ENCODE measurements around the gene ENPP3.

DNA sequence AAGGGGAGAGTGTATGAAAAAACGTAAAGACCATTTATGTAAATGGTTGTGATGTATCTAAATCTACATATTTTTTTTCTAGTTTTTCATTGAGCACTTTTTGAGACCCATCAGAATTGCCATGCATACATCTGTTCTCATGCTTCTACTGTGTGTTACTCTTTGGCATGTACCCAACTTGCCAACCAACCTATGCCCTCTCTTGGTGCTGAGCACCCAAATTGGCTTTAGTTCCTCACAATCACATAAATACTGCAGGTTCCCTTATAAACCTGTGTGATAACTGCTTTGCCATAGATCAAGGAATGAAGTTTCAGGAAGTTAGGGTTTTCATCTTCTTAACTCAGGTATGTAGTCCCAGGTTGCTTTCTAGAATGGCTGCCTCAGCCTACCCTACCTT lies 7.8 kb downstream of the ENPP3 start:
- TF ChIP-seq, protein P1, sequence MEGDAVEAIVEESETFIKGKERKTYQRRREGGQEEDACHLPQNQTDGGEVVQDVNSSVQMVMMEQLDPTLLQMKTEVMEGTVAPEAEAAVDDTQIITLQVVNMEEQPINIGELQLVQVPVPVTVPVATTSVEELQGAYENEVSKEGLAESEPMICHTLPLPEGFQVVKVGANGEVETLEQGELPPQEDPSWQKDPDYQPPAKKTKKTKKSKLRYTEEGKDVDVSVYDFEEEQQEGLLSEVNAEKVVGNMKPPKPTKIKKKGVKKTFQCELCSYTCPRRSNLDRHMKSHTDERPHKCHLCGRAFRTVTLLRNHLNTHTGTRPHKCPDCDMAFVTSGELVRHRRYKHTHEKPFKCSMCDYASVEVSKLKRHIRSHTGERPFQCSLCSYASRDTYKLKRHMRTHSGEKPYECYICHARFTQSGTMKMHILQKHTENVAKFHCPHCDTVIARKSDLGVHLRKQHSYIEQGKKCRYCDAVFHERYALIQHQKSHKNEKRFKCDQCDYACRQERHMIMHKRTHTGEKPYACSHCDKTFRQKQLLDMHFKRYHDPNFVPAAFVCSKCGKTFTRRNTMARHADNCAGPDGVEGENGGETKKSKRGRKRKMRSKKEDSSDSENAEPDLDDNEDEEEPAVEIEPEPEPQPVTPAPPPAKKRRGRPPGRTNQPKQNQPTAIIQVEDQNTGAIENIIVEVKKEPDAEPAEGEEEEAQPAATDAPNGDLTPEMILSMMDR (IDR thresholded peaks at IDR 0.05), result no peak
- TF ChIP-seq, protein P2, sequence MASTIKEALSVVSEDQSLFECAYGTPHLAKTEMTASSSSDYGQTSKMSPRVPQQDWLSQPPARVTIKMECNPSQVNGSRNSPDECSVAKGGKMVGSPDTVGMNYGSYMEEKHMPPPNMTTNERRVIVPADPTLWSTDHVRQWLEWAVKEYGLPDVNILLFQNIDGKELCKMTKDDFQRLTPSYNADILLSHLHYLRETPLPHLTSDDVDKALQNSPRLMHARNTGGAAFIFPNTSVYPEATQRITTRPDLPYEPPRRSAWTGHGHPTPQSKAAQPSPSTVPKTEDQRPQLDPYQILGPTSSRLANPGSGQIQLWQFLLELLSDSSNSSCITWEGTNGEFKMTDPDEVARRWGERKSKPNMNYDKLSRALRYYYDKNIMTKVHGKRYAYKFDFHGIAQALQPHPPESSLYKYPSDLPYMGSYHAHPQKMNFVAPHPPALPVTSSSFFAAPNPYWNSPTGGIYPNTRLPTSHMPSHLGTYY (CRISPR knock-in tag; IDR thresholded peaks at IDR 0.05), result no peak
- TF ChIP-seq, protein P3, sequence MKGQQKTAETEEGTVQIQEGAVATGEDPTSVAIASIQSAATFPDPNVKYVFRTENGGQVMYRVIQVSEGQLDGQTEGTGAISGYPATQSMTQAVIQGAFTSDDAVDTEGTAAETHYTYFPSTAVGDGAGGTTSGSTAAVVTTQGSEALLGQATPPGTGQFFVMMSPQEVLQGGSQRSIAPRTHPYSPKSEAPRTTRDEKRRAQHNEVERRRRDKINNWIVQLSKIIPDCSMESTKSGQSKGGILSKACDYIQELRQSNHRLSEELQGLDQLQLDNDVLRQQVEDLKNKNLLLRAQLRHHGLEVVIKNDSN (CRISPR knock-in tag; IDR thresholded peaks at IDR 0.05), result no peak
- TF ChIP-seq, protein P4, sequence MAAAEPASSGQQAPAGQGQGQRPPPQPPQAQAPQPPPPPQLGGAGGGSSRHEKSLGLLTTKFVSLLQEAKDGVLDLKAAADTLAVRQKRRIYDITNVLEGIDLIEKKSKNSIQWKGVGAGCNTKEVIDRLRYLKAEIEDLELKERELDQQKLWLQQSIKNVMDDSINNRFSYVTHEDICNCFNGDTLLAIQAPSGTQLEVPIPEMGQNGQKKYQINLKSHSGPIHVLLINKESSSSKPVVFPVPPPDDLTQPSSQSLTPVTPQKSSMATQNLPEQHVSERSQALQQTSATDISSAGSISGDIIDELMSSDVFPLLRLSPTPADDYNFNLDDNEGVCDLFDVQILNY (CRISPR knock-in tag; IDR thresholded peaks at IDR 0.05), result no peak
- TF ChIP-seq NFYB (CRISPR knock-in tag; conservative IDR thresholded peaks at IDR 0.05; ENCODE audit: low read depth) (no peak), TP53 (CRISPR knock-in tag; IDR thresholded peaks at IDR 0.05) (no peak), RELA (CRISPR knock-in tag; IDR thresholded peaks at IDR 0.05; ENCODE audit: borderline replicate concordance) (no peak), FOXJ3 (CRISPR knock-in tag; IDR thresholded peaks at IDR 0.05; ENCODE audit: borderline replicate concordance) (no peak)

Measured in WTC11 (cell line).